Measurements from ENCODE around the gene CAPN14. TPM values are rescaled to one million over a fixed set of nuclear protein-coding genes. Genes with fewer than 3 reads are reported as not detected.

CAPN14 gene
- polyA plus RNA-seq, 1 donor = 0.13 TPM

- Histone ChIP-seq H3K36me3 (ENCODE audit: control insufficient read depth, insufficient read depth, low read length) (no peaks in the 10 kb centered on the region), H3K4me1 (ENCODE audit: control insufficient read depth, insufficient read depth, low read length) (no peaks in the 10 kb centered on the region), H3K4me3 (ENCODE audit: low read length) (no peak overlapping the region), H3K27me3 (ENCODE audit: control insufficient read depth, insufficient read depth, low read length) (peaks cover 18% of the 10 kb centered on the region), H3K9me3 (ENCODE audit: control insufficient read depth, low read depth, low read length) (no peaks in the 10 kb centered on the region), H3K27ac (ENCODE audit: low read length) (no peak overlapping the region)
- 20% methylated on average over 1 of the region's 6 CpGs for WGBS (ENCODE audit: insufficient coverage, low lambda C conversion rate)
- DNase-seq = no peak
Observed at GRCh38 chr2:31129375-31130171, 87.7 kb downstream of the CAPN14 start.

DNA sequence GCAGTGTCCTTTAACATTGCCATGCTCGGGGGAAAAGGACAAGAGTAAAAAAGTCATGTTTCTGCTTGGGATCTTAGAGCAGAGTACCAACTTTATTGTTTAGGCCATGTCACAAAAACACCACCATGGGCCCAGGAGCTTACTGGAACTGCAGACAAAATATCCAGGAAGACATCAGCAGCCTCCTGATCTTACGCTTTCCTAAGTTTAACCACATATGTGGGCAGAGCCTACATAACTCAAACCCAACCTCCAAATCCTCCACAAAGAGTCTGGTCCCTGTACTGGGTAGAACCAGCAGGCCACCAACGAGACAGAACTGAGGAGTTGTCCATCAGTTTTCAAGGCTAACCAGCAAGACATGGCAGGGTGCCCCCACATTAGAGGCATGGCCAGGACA, 89.4 kb downstream of the CAPN14 start:
- 60% methylated on average over 1 of the region's 3 CpGs for WGBS (ENCODE audit: insufficient coverage, low lambda C conversion rate)
- no peak for DNase-seq
- Histone ChIP-seq H3K4me3 (ENCODE audit: low read length) (no peak overlapping the region), H3K9me3 (ENCODE audit: control insufficient read depth, low read depth, low read length) (no peaks in the 10 kb centered on the region), H3K36me3 (ENCODE audit: control insufficient read depth, insufficient read depth, low read length) (no peaks in the 10 kb centered on the region), H3K27ac (ENCODE audit: low read length) (no peak overlapping the region), H3K4me1 (ENCODE audit: control insufficient read depth, insufficient read depth, low read length) (no peaks in the 10 kb centered on the region), H3K27me3 (ENCODE audit: control insufficient read depth, insufficient read depth, low read length) (peaks cover 10% of the 10 kb centered on the region)

DNA sequence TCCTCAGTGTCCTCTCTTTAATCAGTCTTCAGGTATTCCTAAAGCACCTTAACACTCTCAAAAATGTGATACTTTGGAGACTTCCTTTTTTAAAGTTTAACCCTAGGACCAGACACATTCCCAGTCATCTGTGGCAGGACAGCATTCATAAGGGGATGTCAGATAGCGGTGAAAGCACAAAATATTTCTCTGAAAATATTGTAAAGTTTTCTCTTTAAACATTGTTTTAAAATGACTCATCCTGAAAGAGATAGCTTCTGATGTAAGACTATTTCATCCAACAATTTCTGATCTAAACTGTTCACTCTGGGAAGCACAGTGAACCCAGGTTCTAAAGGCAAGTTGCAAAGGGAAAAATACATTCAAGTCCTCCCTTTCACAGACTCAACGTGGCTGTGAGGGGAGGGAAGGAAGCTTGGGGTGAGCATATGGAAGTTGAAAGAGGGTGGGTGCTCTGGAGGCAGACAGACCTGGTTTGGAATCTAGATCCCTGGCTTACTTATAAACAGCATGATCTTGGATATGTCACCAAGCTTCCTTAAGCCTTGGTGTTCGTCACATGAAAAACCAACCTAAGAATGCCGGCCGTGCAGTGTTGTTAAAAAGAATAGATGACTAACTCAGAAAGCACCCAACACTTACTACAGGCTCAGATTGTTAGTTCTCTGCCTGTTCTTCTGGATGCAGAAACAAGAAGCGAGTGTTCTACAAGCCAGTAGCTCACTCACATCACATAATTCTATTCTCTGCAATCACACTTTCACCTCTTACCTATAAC, 91.2 kb downstream of the CAPN14 start:
- WGBS (ENCODE audit: insufficient coverage, low lambda C conversion rate) = 100% methylated on average over 1 of the region's 6 CpGs
- Histone ChIP-seq H3K4me1 (ENCODE audit: control insufficient read depth, insufficient read depth, low read length) (no peaks in the 10 kb centered on the region), H3K36me3 (ENCODE audit: control insufficient read depth, insufficient read depth, low read length) (no peaks in the 10 kb centered on the region)

DNA sequence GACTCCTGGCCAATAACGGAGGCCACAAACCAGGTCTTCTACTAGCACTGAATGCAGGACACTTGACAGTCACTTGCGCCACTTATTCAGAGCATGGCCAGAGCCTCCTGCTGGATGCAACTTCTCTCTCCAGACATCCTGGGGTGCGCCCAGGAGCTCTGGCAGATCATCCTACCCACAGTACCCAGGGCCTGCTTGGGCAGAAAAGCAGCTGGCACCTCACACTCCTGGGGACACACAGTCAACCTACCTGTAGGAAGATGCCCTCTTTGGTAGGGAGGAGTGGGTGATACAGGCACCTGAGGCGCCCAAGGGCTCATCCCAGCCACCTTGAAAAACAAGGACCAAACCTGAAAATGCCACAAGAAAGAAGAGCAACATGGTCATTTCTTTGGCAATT, 92.4 kb downstream of the CAPN14 start:
- H3K27me3 ChIP-seq (ENCODE audit: control insufficient read depth, insufficient read depth, low read length) = peaks cover 13% of the 10 kb centered on the region
- no peaks in the 10 kb centered on the region for H3K4me1 ChIP-seq (ENCODE audit: control insufficient read depth, insufficient read depth, low read length)
- no peak for DNase-seq
- no CpG with 5 or more reads among the region's 4 CpGs for WGBS (ENCODE audit: insufficient coverage, low lambda C conversion rate)
- no peaks in the 10 kb centered on the region for H3K36me3 ChIP-seq (ENCODE audit: control insufficient read depth, insufficient read depth, low read length)
- no peak overlapping the region for H3K4me3 ChIP-seq (ENCODE audit: low read length)
- no peaks in the 10 kb centered on the region for H3K9me3 ChIP-seq (ENCODE audit: control insufficient read depth, low read depth, low read length)
- H3K27ac ChIP-seq (ENCODE audit: low read length) = no peak overlapping the region

More for the DNA sequence above, 91.2 kb downstream of the CAPN14 start:
- Histone ChIP-seq H3K27me3 (ENCODE audit: control insufficient read depth, insufficient read depth, low read length) (peaks cover 15% of the 10 kb centered on the region), H3K4me3 (ENCODE audit: low read length) (no peak overlapping the region), H3K27ac (ENCODE audit: low read length) (no peak overlapping the region), H3K9me3 (ENCODE audit: control insufficient read depth, low read depth, low read length) (no peaks in the 10 kb centered on the region)
- DNase-seq = no peak

Other genes starting within 250 kb of the CAPN14 start
- gene GALNT14, start 79.1 kb downstream of the CAPN14 start, polyA plus RNA-seq = 3.1 TPM
- gene EHD3, start 16.6 kb upstream of the CAPN14 start, polyA plus RNA-seq = 3.9 TPM
- 138 TPM for gene XDH, start 197.2 kb upstream of the CAPN14 start, polyA plus RNA-seq